ENCODE measurements around the gene ATXN2. TPM values are rescaled to one million over a fixed set of nuclear protein-coding genes. Genes with fewer than 3 reads are reported as not detected.
"Not testable (repeated sequence)": the region's sequence is repeated elsewhere in the genome, so short reads cannot be mapped to it uniquely, and the experiment has no call there.

The ATXN2 gene
- total RNA-seq, 1 experiment from 2014 or later = 108 TPM

- DNase-seq = peak; percentile 87 to 93
- BruUV-seq (replicated peaks) = TSS peak; percentile 91
- Histone ChIP-seq H2AFZ (peak overlapping the region; percentile 53), H3K36me3 (ENCODE audit: low read depth) (0 out of 2 replicates have a peak, but pooled peaks cover under 1% of the 10 kb centered on the region), H3K9me2 (ENCODE audit: insufficient read depth) (no peaks in the 10 kb centered on the region), H3K9me3 (ENCODE audit: insufficient read depth, low read depth) (no peaks in the 10 kb centered on the region), H3K27ac (peak overlapping the region; percentile 94), H3K4me3 (peak overlapping the region; percentile 98), H4K20me1 (ENCODE audit: insufficient read depth) (peaks cover 32% of the 10 kb centered on the region), H3K27me3 (ENCODE audit: insufficient read depth, low read depth) (no peaks in the 10 kb centered on the region), H3F3A (ENCODE audit: insufficient read depth, low read depth) (peaks cover 30% of the 10 kb centered on the region), H3K4me1 (replicated peaks; ENCODE audit: insufficient read depth) (peaks cover 46% of the 10 kb centered on the region), H3K79me2 (ENCODE audit: low read depth) (peaks cover 39% of the 10 kb centered on the region), H3K4me2 (peak overlapping the region; percentile 75)
- TF ChIP-seq CTCF (conservative IDR thresholded peaks at IDR 0.05) (no peak), EZH2 (IDR thresholded peaks at IDR 0.05; ENCODE audit: low read depth) (no peak)
- intact Hi-C loops (cut with micrococcal nuclease; ENCODE audit: unreplicated experiment) = loop anchor here (2.0 to 10.0 kb wide), 3 partner anchors 25 to 65 kb away; no protein-coding TSS in a partner anchor
- CTCF ChIA-PET = no interaction called here
- POLR2A ChIA-PET (ENCODE audit: unreplicated experiment) = no interaction called here
Observed at GRCh38 chr12:111599453-111600204, 514 bp upstream of the ATXN2 start.

- Histone ChIP-seq H2AFZ (peak overlapping the region; percentile 67), H3K27ac (peak overlapping the region; percentile 63), H3K4me3 (peak overlapping the region; percentile 98), H4K20me1 (ENCODE audit: insufficient read depth) (peaks cover 48% of the 10 kb centered on the region), H3K4me1 (replicated peaks; ENCODE audit: insufficient read depth) (peaks cover 55% of the 10 kb centered on the region), H3K36me3 (ENCODE audit: low read depth) (peaks cover 4% of the 10 kb centered on the region; the same call in 1 of the 2 replicates), H3K9me2 (ENCODE audit: insufficient read depth) (no peaks in the 10 kb centered on the region), H3F3A (ENCODE audit: insufficient read depth, low read depth) (peaks cover 30% of the 10 kb centered on the region), H3K79me2 (ENCODE audit: low read depth) (peaks cover 55% of the 10 kb centered on the region), H3K4me2 (peak overlapping the region; percentile 94), H3K27me3 (ENCODE audit: insufficient read depth, low read depth) (no peaks in the 10 kb centered on the region), H3K9me3 (ENCODE audit: insufficient read depth, low read depth) (no peaks in the 10 kb centered on the region)
- BruUV-seq (replicated peaks) = no TSS peak
- no peak for TF ChIP-seq EZH2 (IDR thresholded peaks at IDR 0.05; ENCODE audit: low read depth)
- ChIA-PET POLR2A (ENCODE audit: unreplicated experiment) (interaction anchor here (0.5 kb wide), 1 partner anchor 28 kb away, joined by 4 read pairs; no protein-coding TSS in a partner anchor), CTCF (no interaction called here)
- peak in 1 of 2 experiments; percentile 36 for DNase-seq
- intact Hi-C loops (cut with micrococcal nuclease; ENCODE audit: unreplicated experiment) = loop anchor here (1.0 to 10.0 kb wide), 2 partner anchors 47 to 63 kb away; no protein-coding TSS in a partner anchor
Observed at GRCh38 chr12:111597831-111598636, 1.1 kb downstream of the ATXN2 start.

- peaks cover 28% of the 10 kb centered on the region for H3F3A ChIP-seq (ENCODE audit: insufficient read depth, low read depth)
- intact Hi-C loops (cut with micrococcal nuclease; ENCODE audit: unreplicated experiment) = loop anchor here (1.0 to 10.0 kb wide), 2 partner anchors 48 to 62 kb away; no protein-coding TSS in a partner anchor
- H3K27me3 ChIP-seq (ENCODE audit: insufficient read depth, low read depth) = no peaks in the 10 kb centered on the region
- no peaks in the 10 kb centered on the region for H3K9me3 ChIP-seq (ENCODE audit: insufficient read depth, low read depth)
- H3K79me2 ChIP-seq (ENCODE audit: low read depth) = peaks cover 63% of the 10 kb centered on the region
- H3K4me2 ChIP-seq = peak overlapping the region; percentile 94
- H3K4me3 ChIP-seq = peak overlapping the region; percentile 98
- peak overlapping the region; percentile 63 for H3K27ac ChIP-seq
- H3K36me3 ChIP-seq (ENCODE audit: low read depth) = peaks cover 4% of the 10 kb centered on the region; the same call in 1 of the 2 replicates
- ChIA-PET CTCF (no interaction called here), POLR2A (ENCODE audit: unreplicated experiment) (interaction anchor here (0.6 kb wide), 1 partner anchor 45 kb away, joined by 4 read pairs; no protein-coding TSS in a partner anchor)
- H3K9me2 ChIP-seq (ENCODE audit: insufficient read depth) = no peaks in the 10 kb centered on the region
- peaks cover 54% of the 10 kb centered on the region for H3K4me1 ChIP-seq (replicated peaks; ENCODE audit: insufficient read depth)
- peaks cover 56% of the 10 kb centered on the region for H4K20me1 ChIP-seq (ENCODE audit: insufficient read depth)
- TSS peak; percentile 50 for BruUV-seq (replicated peaks)
- TF ChIP-seq CTCF (conservative IDR thresholded peaks at IDR 0.05) = no peak
- no peak for TF ChIP-seq EZH2 (IDR thresholded peaks at IDR 0.05; ENCODE audit: low read depth)
- DNase-seq = peak; percentile 24 to 68
- peak overlapping the region; percentile 67; the same call in 1 of the 2 replicates for H2AFZ ChIP-seq
Observed at GRCh38 chr12:111596985-111597830, 1.9 kb downstream of the ATXN2 start.

GRCh38 chr12:111595341-111595835 is 3.7 kb downstream of the ATXN2 start:
- peaks cover 16% of the 10 kb centered on the region for H3F3A ChIP-seq (ENCODE audit: insufficient read depth, low read depth)
- POLR2A ChIA-PET (ENCODE audit: unreplicated experiment); H3K36me3 ChIP-seq (ENCODE audit: low read depth); H2AFZ ChIP-seq; BruUV-seq (replicated peaks); H3K9me3 ChIP-seq (ENCODE audit: insufficient read depth, low read depth); H3K27ac ChIP-seq; DNase-seq; H3K4me3 ChIP-seq; H3K27me3 ChIP-seq (ENCODE audit: insufficient read depth, low read depth); H3K9me2 ChIP-seq (ENCODE audit: insufficient read depth): not testable (repeated sequence)
- CTCF ChIA-PET = interaction anchor here (0.6 kb wide), 1 partner anchor 72 kb away, joined by 5 read pairs; no protein-coding TSS in a partner anchor
- peaks cover 74% of the 10 kb centered on the region for H4K20me1 ChIP-seq (ENCODE audit: insufficient read depth)
- peak overlapping the region; percentile 94 for H3K4me2 ChIP-seq
- peaks cover 35% of the 10 kb centered on the region for H3K4me1 ChIP-seq (replicated peaks; ENCODE audit: insufficient read depth)
- peaks cover 81% of the 10 kb centered on the region for H3K79me2 ChIP-seq (ENCODE audit: low read depth)
- intact Hi-C loops (cut with micrococcal nuclease; ENCODE audit: unreplicated experiment) = loop anchor here (10.0 kb wide), 1 partner anchor 61 kb away; no protein-coding TSS in a partner anchor
